ENCODE measurements around the gene C1orf53. TPM values are rescaled to one million over a fixed set of nuclear protein-coding genes. Genes with fewer than 3 reads are reported as not detected.

Gene C1orf53
- total RNA-seq, 1 experiment from 2014 or later = 15.1 TPM

- H3K4me3 Mint-ChIP-seq (ENCODE audit: unreplicated experiment) = peak overlapping the region; percentile 86
- H3K27me3 Mint-ChIP-seq (ENCODE audit: insufficient read depth, unreplicated experiment) = no peaks in the 10 kb centered on the region
- no peaks in the 10 kb centered on the region for H3K9me3 Mint-ChIP-seq (ENCODE audit: unreplicated experiment)
- H3K4me1 Mint-ChIP-seq (ENCODE audit: insufficient read depth, unreplicated experiment) = peaks cover 26% of the 10 kb centered on the region
- intact Hi-C loops (cut with micrococcal nuclease) = loop anchor here (10.0 kb wide), 1 partner anchor 127 kb away; the partner anchor contains the start of gene DENND1B
- H3K36me3 Mint-ChIP-seq (ENCODE audit: insufficient read depth, unreplicated experiment) = no peaks in the 10 kb centered on the region
- ChIA-PET POLR2A (interaction anchor here (0.8 to 4.7 kb wide), 28 partner anchors 9 to 1035 kb away, joined by 3 to 38 read pairs (median 5); partner anchors contain the start of genes DENND1B, LHX9 and NEK7), CTCF (interaction anchor here (0.7 to 3.7 kb wide), 11 partner anchors 13 to 400 kb away, joined by 3 to 44 read pairs (median 4); no protein-coding TSS in a partner anchor)
- no peak for TF ChIP-seq CTCF (IDR thresholded peaks at IDR 0.05; ENCODE audit: unreplicated experiment)
- DNase-seq (ENCODE audit: unreplicated experiment) = no peak
- BruUV-seq (replicated peaks) = TSS peak; percentile 79
- H3K27ac Mint-ChIP-seq (ENCODE audit: low read depth, unreplicated experiment) = peak overlapping the region; percentile 93
Observed at GRCh38 chr1:197902131-197902453, 338 bp upstream of the C1orf53 start.

GRCh38 chr1:197903196-197903514 lies 725 bp downstream of the C1orf53 start:
- no peaks in the 10 kb centered on the region for H3K36me3 Mint-ChIP-seq (ENCODE audit: insufficient read depth, unreplicated experiment)
- H3K9me3 Mint-ChIP-seq (ENCODE audit: unreplicated experiment) = no peaks in the 10 kb centered on the region
- intact Hi-C loops (cut with micrococcal nuclease) = loop anchor here (10.0 kb wide), 1 partner anchor 128 kb away; the partner anchor contains the start of gene DENND1B
- H3K27ac Mint-ChIP-seq (ENCODE audit: low read depth, unreplicated experiment) = peak overlapping the region; percentile 93
- TSS peak; percentile 72 for BruUV-seq (replicated peaks)
- peaks cover 26% of the 10 kb centered on the region for H3K4me1 Mint-ChIP-seq (ENCODE audit: insufficient read depth, unreplicated experiment)
- no peak for DNase-seq (ENCODE audit: unreplicated experiment)
- no peak for TF ChIP-seq CTCF (IDR thresholded peaks at IDR 0.05; ENCODE audit: unreplicated experiment)
- ChIA-PET CTCF (interaction anchor here (0.7 to 3.7 kb wide), 19 partner anchors 12 to 781 kb away, joined by 3 to 44 read pairs (median 4); no protein-coding TSS in a partner anchor), POLR2A (interaction anchor here (0.6 to 4.7 kb wide), 36 partner anchors 11 to 1874 kb away, joined by 3 to 38 read pairs (median 4); partner anchors contain the start of genes DENND1B, LHX9 and NEK7)
- H3K27me3 Mint-ChIP-seq (ENCODE audit: insufficient read depth, unreplicated experiment) = no peaks in the 10 kb centered on the region
- H3K4me3 Mint-ChIP-seq (ENCODE audit: unreplicated experiment) = peak overlapping the region; percentile 86

GRCh38 chr1:197904126-197904787 lies 1.8 kb downstream of the C1orf53 start:
- intact Hi-C loops (cut with micrococcal nuclease) = loop anchor here (10.0 kb wide), 1 partner anchor 129 kb away; the partner anchor contains the start of gene DENND1B
- no peaks in the 10 kb centered on the region for H3K27me3 Mint-ChIP-seq (ENCODE audit: insufficient read depth, unreplicated experiment)

More at GRCh38 chr1:197904126-197904787, 1.8 kb downstream of the C1orf53 start:
- CTCF ChIA-PET = interaction anchor here (0.6 to 3.7 kb wide), 15 partner anchors 11 to 777 kb away, joined by 3 to 44 read pairs (median 4); no protein-coding TSS in a partner anchor
- POLR2A ChIA-PET = interaction anchor here (0.6 to 4.7 kb wide), 12 partner anchors 12 to 595 kb away, joined by 3 to 38 read pairs (median 6); partner anchors contain the start of genes DENND1B, LHX9 and NEK7
- Mint-ChIP-seq H3K4me1 (ENCODE audit: insufficient read depth, unreplicated experiment) (peaks cover 26% of the 10 kb centered on the region), H3K27ac (ENCODE audit: low read depth, unreplicated experiment) (peak overlapping the region; percentile 40), H3K9me3 (ENCODE audit: unreplicated experiment) (no peaks in the 10 kb centered on the region), H3K36me3 (ENCODE audit: insufficient read depth, unreplicated experiment) (no peaks in the 10 kb centered on the region), H3K4me3 (ENCODE audit: unreplicated experiment) (peak overlapping the region; percentile 86)
- DNase-seq (ENCODE audit: unreplicated experiment) = no peak
- no peak for TF ChIP-seq CTCF (IDR thresholded peaks at IDR 0.05; ENCODE audit: unreplicated experiment)
- no TSS peak for BruUV-seq (replicated peaks)
